Measurements from ENCODE around the gene ILF2. TPM values are rescaled to one million over a fixed set of nuclear protein-coding genes. Genes with fewer than 3 reads are reported as not detected.

Gene ILF2
- total RNA-seq, 1 donor from 2014 or later: 474 TPM

DNA sequence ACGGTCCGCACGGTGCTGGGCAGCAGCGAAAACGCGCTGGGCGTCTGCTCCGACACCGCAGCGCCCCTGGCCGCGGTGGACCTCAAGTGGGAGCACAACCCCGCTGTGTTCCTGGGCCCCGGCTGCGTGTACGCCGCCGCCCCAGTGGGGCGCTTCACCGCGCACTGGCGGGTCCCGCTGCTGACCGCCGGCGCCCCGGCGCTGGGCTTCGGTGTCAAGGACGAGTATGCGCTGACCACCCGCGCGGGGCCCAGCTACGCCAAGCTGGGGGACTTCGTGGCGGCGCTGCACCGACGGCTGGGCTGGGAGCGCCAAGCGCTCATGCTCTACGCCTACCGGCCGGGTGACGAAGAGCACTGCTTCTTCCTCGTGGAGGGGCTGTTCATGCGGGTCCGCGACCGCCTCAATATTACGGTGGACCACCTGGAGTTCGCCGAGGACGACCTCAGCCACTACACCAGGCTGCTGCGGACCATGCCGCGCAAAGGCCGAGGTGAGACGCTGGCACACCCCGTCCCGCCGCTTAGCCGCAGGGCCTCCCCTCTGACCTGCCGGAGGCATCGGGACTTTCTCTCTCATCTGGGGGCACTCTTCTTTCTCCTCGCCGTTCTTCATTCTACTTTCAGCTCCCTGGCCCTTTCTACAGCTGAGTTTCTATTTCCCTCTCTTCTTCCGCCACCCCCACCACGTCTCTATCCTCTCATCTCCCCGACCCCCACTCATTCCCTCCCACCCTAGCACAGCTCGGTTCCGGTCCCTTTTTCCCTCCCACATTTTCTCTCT is 8.7 kb upstream of the ILF2 start:
- peak overlapping the region; percentile 79 for H3K4me3 Mint-ChIP-seq
- peaks cover 2% of the 10 kb centered on the region for H3K9me3 Mint-ChIP-seq
- no peak overlapping the region for H3K27ac Mint-ChIP-seq
- H3K36me3 Mint-ChIP-seq: peaks cover 2% of the 10 kb centered on the region
- Histone ChIP-seq H4K20me1 (ENCODE audit: low read depth) (peaks cover 5% of the 10 kb centered on the region), H2AFZ (replicated peaks) (peak overlapping the region; percentile 83), H3K4me1 (peaks cover 18% of the 10 kb centered on the region), H3K4me2 (peak overlapping the region; percentile 94), H3K4me3 (peak overlapping the region; percentile 51), H3K27me3 (peaks cover 52% of the 10 kb centered on the region), H3K9ac (no peak overlapping the region), H3K79me2 (ENCODE audit: low read depth) (no peaks in the 10 kb centered on the region), H3K27ac (no peak overlapping the region), H3F3A (ENCODE audit: low read depth) (peaks cover 13% of the 10 kb centered on the region), H3K36me3 (no peaks in the 10 kb centered on the region), H3K9me3 (ENCODE audit: low read depth) (no peaks in the 10 kb centered on the region)
- peak; percentile 70 for DNase-seq (ENCODE audit: low spot score)
- peaks cover 45% of the 10 kb centered on the region for H3K27me3 Mint-ChIP-seq (ENCODE audit: insufficient read depth, low read depth)
- peaks cover 20% of the 10 kb centered on the region for H3K4me1 Mint-ChIP-seq
- TF ChIP-seq, protein P1, sequence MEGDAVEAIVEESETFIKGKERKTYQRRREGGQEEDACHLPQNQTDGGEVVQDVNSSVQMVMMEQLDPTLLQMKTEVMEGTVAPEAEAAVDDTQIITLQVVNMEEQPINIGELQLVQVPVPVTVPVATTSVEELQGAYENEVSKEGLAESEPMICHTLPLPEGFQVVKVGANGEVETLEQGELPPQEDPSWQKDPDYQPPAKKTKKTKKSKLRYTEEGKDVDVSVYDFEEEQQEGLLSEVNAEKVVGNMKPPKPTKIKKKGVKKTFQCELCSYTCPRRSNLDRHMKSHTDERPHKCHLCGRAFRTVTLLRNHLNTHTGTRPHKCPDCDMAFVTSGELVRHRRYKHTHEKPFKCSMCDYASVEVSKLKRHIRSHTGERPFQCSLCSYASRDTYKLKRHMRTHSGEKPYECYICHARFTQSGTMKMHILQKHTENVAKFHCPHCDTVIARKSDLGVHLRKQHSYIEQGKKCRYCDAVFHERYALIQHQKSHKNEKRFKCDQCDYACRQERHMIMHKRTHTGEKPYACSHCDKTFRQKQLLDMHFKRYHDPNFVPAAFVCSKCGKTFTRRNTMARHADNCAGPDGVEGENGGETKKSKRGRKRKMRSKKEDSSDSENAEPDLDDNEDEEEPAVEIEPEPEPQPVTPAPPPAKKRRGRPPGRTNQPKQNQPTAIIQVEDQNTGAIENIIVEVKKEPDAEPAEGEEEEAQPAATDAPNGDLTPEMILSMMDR (IDR thresholded peaks at IDR 0.05): peak; percentile 35
- peak; percentile 63 for TF ChIP-seq EZH2 (IDR thresholded peaks at IDR 0.05)
- TF ChIP-seq EZH2phosphoT487 (IDR thresholded peaks at IDR 0.05): peak; percentile 95

DNA sequence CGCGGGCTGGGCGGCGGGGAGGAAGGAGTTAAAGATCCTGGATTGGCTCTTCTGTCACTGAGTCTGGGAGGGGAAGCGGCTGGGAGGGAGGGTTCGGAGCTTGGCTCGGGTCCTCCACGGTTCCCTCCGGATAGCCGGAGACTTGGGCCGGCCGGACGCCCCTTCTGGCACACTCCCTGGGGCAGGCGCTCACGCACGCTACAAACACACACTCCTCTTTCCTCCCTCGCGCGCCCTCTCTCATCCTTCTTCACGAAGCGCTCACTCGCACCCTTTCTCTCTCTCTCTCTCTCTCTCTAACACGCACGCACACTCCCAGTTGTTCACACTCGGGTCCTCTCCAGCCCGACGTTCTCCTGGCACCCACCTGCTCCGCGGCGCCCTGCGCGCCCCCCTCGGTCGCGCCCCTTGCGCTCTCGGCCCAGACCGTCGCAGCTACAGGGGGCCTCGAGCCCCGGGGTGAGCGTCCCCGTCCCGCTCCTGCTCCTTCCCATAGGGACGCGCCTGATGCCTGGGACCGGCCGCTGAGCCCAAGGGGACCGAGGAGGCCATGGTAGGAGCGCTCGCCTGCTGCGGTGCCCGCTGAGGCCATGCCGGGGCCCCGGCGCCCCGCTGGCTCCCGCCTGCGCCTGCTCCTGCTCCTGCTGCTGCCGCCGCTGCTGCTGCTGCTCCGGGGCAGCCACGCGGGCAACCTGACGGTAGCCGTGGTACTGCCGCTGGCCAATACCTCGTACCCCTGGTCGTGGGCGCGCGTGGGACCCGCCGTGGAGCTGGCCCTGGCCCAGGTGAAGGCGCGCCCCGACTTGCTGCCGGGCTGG is 7.9 kb upstream of the ILF2 start, which contains the start of gene NPR1:
NPR1 (plus strand) TSS at position 170 of the 818 bp plus-strand sequence; CDS start at position 591, 421 bp downstream.
- Mint-ChIP-seq H3K27me3 (ENCODE audit: insufficient read depth, low read depth) (peaks cover 45% of the 10 kb centered on the region), H3K36me3 (peaks cover 2% of the 10 kb centered on the region), H3K4me1 (peaks cover 20% of the 10 kb centered on the region), H3K27ac (no peak within 1 kb of the TSS), H3K9me3 (peaks cover 2% of the 10 kb centered on the region), H3K4me3 (peak within 1 kb of the TSS; percentile 80)
- H2AFZ ChIP-seq (replicated peaks): peak within 1 kb of the TSS; percentile 83
- no peaks in the 10 kb centered on the region for H3K36me3 ChIP-seq
- peak within 1 kb of the TSS; percentile 51 for H3K4me3 ChIP-seq
- H3K4me1 ChIP-seq: peaks cover 18% of the 10 kb centered on the region
- no peaks in the 10 kb centered on the region for H3K9me3 ChIP-seq (ENCODE audit: low read depth)
- H3K27ac ChIP-seq: no peak within 1 kb of the TSS
- no peak within 1 kb of the TSS for H3K9ac ChIP-seq
- peaks cover 52% of the 10 kb centered on the region for H3K27me3 ChIP-seq
- H4K20me1 ChIP-seq (ENCODE audit: low read depth): peaks cover 5% of the 10 kb centered on the region
- TF ChIP-seq EZH2 (IDR thresholded peaks at IDR 0.05) (peak; percentile 83), EZH2phosphoT487 (IDR thresholded peaks at IDR 0.05) (no peak)
- TF ChIP-seq, protein P1 (IDR thresholded peaks at IDR 0.05): no peak
- H3K4me2 ChIP-seq: peak within 1 kb of the TSS; percentile 94
- H3K79me2 ChIP-seq (ENCODE audit: low read depth): no peaks in the 10 kb centered on the region
- peak; percentile 49 for DNase-seq (ENCODE audit: low spot score)
- peaks cover 13% of the 10 kb centered on the region for H3F3A ChIP-seq (ENCODE audit: low read depth)

DNA sequence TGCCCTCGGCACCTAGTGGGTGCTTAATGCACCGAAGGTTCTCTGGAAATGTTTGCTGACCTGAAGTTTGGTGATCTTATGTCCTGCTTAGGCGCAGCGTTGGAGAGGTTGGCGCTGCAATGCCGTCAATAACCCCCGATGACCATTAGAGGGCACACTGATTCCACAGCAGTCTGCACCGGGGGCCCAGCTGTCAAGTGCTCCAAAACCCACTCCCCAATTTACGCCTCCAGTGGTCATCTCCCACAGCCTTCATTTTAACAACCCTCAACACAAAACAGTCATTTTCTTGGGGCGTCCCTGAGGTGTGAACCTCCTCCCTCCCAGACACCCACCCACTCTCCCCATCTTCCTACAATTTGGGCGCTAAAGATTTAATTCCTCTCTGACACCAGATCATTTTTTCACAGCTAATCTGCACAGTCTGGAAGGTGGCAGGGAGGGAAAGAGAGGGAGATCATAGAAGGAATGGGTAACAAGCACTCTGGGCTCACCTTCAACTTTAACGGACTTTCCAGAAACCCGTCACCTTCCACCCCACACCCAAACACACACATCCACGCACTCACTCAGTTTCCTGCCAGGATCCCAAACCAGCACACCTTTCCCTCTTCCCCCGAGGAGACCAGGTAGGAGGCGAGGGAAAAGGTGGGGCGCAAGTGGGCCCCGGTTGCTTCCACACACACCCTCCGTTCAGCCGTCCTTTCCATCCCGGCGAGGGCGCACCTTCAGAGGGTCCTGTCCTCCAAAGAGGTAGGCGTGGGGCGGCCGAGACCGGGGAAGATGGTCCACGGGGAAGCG is 7.1 kb upstream of the ILF2 start:
- no peak overlapping the region for H3K9ac ChIP-seq
- Mint-ChIP-seq H3K36me3 (peaks cover 2% of the 10 kb centered on the region), H3K27me3 (ENCODE audit: insufficient read depth, low read depth) (peaks cover 45% of the 10 kb centered on the region), H3K27ac (no peak overlapping the region), H3K9me3 (peaks cover 2% of the 10 kb centered on the region), H3K4me1 (peaks cover 20% of the 10 kb centered on the region), H3K4me3 (peak overlapping the region; percentile 80)
- peaks cover 5% of the 10 kb centered on the region for H4K20me1 ChIP-seq (ENCODE audit: low read depth)
- TF ChIP-seq, protein P1 (IDR thresholded peaks at IDR 0.05): peak; percentile 90
- TF ChIP-seq EZH2 (IDR thresholded peaks at IDR 0.05): no peak
- peaks cover 52% of the 10 kb centered on the region for H3K27me3 ChIP-seq
- no peaks in the 10 kb centered on the region for H3K79me2 ChIP-seq (ENCODE audit: low read depth)
- H3K4me2 ChIP-seq: peak overlapping the region; percentile 94
- H3K9me3 ChIP-seq (ENCODE audit: low read depth): no peaks in the 10 kb centered on the region
- peaks cover 13% of the 10 kb centered on the region for H3F3A ChIP-seq (ENCODE audit: low read depth)
- no peak overlapping the region for H2AFZ ChIP-seq (replicated peaks)
- H3K27ac ChIP-seq: no peak overlapping the region
- no peaks in the 10 kb centered on the region for H3K36me3 ChIP-seq
- peak overlapping the region; percentile 51 for H3K4me3 ChIP-seq
- peaks cover 18% of the 10 kb centered on the region for H3K4me1 ChIP-seq
- peak; percentile 81 for DNase-seq (ENCODE audit: low spot score)
